HL-60 (cell line): ENCODE measurements around the gene WNK1.

ENCODE experiments used
- CTCF ChIP-seq: IDR thresholded peaks from one replicate; pipeline ENCODE4 v1.5.1; 2011; ENCODE audit warnings: low read length, control low read depth, inconsistent platforms; ENCODE audit not compliant: insufficient read depth
- POLR2AphosphoS5 ChIP-seq: IDR thresholded peaks from 2 replicates; pipeline ENCODE4 v1.6.1; 2012; ENCODE audit warnings: low read depth
- REST ChIP-seq: IDR thresholded peaks from 2 replicates; pipeline ENCODE4 v1.6.1; 2012; ENCODE audit warnings: low read depth; ENCODE audit not compliant: insufficient replicate concordance

DNA sequence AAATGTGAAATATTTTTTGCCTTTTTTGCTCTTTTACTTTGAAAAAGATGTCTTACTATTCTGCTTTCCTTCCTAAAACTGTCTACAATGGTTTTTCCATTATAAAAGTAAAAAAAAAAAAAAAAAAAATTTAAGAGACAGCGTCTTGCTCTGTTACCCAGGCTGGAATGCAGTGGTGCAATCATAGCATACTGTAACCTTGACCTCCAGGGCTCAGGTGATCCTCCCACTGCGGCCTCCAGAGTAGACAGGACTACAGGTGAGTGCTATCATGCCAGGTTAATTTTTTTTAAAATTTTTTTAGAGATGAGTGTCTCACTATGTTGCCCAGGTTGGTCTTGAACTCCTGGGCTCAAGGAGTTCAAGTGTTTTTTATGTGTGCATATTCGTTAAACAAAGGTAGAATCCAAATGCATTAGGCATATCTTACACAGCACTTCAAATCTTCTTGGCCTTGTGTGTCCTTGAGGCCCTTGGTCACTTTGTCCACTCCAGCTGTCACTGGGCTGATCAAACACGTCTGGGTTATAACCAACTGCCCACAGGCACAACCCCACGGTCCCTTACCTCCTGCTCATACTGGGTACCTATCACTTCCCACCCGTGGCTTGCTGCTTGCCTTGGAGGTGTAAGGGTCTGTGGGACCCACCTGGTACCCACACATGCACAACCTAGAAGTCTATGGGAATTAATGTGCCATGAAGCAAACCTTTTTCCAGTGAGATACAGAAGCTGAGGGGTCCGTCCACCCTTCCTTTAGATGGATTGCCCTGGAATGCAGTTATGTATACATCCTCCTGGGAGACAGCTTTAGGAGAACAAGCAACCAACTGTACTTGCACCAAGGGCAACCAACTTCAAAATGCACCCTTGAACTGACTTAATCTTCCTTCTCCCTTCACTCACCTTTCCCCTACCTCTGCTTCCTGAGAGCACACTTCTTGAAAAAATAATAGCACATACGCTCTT lies 184.3 kb downstream of the WNK1 start:
- no peak for TF ChIP-seq REST
- TF ChIP-seq POLR2AphosphoS5: no peak
- TF ChIP-seq CTCF: no peak
